ENCODE data around the gene PAIP2.
"Not testable (repeated sequence)": the region's sequence is repeated elsewhere in the genome, so short reads cannot be mapped to it uniquely, and the experiment has no call there.

Gene PAIP2

DNA sequence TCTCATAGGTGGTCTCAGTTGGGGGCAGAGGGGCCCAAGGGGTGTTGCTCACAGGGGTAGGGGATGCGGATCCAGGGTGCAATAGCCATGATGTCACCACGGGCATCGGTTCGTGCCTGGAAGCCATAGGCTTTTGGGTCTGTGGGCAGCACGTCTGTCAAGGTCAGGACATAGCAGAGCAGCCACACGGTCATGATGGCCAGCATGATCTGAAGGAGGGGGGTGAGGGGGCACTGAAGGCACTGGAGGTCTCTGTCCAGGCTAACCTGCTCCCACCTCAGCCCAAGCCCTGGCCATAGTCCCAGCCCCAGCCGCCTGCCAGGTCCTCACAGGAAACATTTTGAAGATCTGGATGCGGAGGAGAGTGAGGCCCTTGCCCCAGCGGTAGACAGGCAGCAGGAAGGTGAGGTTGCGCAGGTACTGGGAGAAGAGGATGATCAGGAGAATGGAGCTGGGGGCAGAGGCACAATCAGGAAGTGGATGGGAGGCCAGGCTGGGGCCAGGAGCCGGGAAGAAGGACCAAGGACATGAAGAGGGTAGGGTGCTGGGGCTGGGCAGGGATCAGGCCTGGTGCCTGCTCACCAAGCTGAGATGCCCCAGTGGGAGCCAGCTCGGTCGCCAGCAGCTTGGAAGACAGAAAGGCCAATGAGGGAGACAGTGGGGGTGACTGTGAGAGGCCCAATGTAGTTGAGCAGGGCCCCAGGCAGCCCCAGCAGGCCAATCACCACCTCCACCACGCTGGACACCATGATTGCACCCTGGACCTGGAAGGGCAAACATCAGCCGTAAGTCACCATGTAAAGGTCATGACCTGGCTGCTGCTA lies 38.2 kb downstream of the PAIP2 start:
- DNase-seq: no peak

DNA sequence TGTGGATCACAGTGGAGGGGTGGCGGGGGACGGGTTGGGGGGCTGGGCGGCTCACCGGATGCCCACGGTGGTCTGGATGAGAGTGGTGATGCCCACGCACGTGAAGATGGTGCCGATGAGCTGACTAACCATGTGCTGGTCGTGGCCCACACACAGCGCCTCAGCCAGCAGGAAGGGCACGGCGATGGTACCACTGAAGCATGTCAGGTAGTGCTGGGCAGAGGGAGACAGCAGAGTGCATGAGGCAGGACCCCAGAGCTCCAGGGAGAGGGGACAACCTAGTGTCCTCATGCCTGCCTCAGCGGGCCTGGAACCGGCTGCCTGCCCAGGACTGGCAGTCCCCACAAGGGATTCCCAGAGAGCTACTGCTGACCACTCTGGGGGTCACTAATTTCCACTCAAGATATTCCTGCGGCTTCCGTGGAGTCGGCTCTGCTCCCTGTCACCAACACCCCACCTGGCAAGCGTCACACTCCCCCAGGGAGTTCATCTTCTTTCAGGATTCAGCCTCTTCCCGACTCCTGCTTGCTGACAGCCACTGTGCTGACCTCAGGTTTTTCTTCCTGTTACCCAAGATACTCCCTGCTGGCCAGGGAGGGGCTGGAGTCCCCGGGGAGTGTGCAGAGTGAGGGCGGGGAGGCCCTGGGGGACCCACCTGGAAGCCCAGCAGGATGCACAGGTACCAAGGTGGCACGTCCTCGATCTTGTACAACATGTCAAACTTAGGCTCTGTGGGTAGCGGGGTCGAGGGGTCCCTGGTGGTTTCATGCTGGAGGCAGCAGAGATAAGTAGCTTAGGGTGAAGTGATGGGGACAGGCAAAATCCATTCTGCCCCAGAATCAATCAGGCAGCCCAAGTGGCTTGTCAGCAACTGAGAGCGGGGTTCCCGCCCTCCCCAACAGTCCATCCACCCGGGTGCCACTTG lies 40.4 kb downstream of the PAIP2 start:
- DNase-seq: no peak

DNA sequence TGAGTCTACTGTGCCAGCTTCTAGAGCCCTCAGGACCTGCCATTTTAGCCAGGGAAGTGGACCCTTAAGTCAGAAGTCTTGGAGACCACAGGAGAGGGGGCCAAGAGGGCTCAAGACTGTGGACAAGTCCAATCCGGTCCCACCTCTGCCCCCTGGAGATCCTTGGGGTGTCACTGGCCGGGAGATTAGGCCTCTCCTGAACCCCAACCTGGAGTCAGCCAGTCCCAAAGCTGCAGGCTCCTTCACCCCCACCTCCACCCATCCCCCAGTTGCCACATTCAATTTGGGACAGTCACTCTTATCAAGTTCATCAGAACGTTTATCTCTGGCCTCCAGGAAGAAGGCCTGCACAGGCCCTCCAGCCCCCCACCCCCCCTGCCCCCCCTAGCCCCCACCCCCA lies 41.2 kb downstream of the PAIP2 start:
- no peak for DNase-seq

DNA sequence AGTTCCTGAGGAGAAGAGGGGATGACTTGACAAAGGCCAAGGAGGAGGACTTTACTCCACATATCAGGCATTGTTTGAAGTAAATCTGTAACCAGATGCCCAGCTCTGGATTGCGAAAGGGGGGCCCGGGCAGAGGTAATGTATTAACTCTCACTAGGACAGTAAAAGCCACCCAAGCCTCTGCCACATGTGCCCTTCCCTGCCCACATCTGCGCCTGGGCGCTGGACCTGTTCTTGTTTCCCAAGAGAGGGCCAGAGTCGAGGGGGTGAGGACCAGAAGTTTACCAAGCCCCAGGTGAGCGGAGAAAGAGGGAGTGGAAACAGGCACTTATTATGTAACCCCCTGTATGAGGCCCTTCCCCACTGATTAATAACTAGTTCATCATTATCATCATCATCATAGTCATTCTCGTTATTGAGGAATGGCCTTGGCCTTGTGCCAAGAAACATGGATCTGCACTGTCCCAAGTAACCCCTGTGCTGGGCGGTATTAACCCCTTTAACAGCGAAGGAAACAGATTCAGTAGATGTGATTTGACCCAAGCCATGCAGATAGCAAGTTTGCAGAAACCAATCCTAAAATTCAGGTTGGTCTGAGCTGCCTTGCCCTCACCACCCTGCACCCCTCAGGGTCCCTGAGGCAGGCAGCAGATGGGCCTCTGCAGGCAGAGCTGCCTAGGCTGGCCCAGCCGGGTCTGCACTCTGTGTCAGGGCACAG lies 41.8 kb downstream of the PAIP2 start, which contains the start of gene SLC23A1:
Gene SLC23A1 (minus strand): TSS at position 23 of the 718 bp plus-strand sequence. CDS start 44 bp downstream, outside the sequence.
- DNase-seq: no peak

DNA sequence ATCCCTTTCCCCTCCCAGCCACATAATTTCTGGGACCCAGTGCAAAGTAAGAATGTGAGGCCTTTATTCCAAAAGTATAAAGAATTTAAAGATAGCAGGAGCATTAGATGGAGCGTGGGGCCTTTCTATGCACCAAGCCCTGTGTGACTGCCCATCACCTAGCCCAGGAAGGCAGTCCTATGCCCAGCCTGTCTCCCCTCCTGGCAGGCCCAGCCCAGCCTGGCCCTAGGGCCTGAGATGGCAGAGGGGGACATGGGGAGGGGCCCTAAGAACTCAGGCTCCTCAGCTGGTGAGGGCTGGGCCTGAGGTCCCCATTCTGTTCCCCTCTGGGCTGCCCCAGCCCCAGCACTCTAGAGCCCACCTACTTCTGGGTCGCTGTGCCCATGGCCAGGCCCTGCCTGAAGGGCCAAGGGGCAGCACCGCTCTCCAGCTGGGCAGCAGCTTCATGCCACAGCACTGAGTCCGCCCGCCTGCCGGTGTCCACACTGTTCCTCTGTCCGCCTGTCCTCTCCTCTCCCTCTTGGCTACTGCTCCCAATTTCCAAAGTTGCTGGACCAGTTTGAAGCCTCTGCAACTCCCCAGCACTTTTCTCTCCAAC lies 42.4 kb downstream of the PAIP2 start:
- DNase-seq: no peak

DNA sequence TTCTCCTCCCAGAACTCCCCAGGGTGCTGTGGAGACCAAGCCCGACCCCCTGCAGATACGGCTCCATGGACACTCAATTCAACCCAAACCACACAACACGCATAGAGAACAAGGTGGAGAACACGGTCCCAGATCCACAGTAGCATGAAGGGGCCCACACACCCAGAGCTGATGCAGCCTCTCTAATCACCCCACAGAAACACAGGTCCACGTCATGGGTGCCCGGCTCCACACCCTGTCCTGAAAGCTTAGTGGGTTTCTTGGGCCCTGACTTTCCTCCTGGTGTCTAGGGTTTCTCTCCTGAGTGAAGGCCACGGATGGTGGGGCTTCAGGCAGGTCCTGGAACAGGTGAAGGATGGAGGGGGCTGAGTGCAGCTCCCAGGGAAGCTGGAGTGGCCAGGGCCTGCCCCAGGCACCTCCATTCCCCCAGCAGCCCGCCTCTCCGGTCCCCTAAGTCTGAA lies 43.0 kb downstream of the PAIP2 start:
- no peak for DNase-seq

DNA sequence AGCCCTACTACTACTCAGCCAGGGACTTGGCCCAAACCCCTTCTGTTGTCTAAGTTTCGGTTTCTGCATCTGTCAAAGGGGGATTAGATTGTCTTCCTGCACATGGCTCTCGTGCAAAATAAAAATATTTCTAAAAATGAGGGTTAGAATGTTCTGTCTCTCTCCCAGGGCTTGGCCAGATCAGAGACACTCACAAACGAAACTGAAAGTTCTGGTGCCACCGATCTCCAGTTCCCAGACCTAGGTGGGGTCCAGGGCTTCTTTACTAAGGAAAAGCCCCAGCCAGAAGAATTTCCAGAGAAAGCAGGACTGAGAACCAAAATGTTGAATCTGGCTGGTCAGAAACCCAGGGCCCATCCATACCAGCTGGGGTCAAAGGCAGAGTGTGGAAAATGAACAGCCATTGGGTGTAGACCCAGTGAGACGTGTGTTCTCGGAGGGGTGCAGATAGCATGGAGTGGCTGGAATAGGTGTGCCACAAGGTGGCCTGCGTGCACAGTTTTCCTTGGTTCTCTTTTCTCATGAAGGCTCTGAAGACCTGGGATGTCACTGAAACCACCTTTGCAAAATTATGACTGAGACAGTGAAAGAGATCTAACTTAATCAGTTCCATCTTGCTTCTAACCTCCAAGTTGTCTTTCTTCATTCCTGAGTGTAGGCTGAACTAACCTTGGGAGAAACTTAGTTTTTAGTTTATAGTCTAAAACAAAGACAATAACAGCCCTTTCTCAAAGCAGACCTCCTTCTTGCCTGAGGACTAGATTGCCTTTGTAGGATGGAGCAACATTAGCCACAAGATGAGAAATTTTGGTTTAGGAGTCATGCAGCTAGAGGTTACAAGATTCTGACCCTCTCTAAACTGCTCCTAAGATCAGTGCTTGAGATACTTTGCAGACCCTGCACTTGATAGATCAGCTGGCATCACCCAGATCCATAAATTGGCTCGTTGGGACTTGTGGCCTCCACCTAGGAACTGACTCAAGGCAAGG lies 43.7 kb downstream of the PAIP2 start:
- no peak for DNase-seq

DNA sequence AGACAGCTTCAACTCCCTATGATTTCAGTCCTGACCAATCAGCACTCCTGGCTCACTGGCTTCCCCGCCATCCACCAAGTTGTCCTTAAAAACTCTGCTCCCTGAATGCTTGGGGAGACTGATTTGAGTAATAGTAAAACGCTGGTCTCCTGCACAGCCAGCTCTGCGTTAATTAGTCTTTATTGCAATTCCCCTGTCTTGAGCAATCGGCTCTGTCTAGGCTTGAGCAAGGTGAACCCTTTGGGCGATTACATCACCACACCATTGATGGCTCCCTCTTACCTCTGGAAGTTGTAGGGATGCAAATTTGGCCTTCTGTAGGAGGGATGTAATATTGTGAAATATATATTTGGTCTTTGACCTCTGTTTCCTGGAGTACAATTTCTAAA lies 44.4 kb downstream of the PAIP2 start:
- DNase-seq: no peak

DNA sequence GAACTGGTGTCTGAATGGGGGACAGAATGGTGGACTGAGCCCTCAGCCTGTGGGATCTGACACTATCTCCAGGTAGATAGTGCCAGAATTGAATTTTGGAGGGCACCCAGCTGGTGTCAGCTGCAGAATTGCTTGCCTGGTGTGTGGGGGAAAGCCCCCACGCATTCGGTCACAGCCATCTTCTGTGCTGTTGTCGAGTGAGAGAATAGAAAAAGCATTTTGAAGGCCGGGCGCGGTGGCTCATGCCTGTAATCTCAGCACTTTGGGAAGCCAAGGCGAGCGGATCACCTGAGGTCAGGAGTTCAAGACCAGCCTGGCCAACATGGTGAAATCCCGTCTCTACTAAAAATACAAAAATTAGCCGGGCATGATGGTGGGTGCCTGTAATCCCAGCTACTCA lies 45.3 kb downstream of the PAIP2 start:
- not testable (repeated sequence) for DNase-seq

DNA sequence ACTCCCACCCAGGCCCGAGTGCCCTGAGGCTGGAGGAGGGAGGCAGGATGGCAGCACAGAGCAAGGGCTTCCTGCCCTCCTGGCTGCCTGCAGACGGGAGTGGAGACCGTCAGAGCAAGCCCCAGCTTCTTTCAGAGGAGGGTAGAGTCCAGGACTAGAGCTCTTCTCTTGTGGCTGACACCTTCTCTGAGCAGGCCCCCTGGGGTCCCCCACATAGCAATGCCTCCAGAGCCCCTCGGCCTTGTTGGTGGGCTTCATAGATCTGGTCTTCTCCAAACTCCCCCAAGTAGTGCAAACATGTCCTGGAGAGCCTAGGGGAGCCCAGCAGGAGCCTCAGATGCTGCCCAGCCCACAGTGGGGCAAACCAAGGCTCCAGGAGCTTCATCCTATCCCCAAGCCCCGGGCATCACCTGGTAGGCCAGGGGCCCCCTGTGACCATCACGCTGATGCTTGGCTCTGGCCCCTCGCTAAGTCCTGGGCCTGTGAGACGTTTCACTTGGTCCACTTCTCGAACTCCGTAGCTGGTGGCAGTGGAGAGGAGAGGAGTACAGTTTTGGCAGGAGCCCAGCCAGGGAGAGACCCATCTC lies 46.0 kb downstream of the PAIP2 start:
- no peak for DNase-seq

DNA sequence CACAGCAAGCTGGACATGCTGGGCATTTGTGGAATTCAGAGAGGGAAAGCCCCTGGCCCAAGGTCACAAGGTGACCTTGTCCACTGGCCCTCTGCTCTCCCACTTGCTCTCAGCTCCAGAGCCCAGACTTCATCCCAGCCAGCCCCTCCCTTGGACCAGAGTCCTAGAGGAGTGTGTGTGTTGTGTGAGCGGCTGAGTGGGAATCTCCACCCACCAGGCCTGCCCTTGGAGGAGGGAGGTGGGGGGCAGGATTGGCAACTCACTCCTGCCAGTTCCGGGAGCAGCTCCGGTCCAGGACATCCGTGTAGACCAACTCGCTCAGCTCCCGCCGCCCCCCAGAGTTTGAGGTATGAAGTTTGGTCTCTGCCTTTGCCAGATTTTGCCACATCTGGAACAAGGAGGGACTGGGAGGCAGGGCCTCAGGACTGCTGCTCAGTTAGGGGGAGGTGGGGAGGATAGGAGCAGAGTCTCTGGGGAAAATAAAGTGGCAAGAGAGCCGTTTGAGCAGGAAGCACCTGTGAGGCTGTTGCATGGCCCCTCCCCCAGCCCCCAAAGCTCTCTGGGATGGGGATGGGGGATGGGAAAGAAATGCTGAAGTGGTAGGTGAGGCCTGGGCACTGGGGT lies 46.7 kb downstream of the PAIP2 start:
- no peak for DNase-seq

DNA sequence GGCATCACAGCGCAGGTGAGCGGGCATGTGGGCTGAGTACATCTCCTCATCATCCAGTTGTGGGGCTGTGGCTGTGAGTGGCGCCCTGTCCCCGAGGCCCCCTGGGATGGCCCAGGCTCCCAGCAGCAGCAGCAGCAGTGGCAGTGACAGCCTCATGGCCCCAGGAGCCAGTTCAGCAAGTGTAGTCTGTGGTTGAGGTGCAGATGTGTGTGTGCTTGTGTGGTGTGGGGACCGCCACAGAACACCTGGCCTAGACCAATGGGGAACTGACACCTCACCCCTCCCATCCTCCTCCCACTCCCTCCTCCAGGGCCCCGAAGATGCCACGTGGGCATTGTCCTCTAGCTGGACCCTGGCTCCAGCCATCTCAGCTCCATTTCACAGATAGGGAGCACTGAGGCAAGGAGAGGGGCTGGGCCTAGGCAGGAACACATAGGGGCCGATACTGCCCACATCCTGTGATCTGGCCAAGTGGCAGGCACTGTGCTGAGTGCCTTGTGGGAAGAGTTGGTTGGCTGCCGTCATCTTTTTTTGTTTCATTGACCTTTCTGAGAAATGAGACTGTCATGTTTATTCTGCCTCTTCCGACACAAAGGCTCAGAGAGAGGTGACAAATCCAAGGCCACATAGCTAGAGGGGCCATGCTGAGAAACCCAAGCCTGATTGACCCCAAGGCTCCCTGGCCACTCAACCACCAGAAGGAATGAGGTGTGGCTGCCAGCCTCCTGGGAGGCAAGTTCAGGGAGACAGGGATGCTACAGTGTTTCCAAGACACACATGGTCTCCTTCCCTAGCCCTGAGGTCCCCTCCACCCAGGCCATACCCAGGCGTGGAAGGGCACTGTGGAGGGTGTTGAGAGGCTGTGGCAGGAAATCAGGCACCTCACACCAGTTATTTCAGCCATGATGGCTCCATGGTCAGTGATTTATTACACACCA lies 48.3 kb downstream of the PAIP2 start, which contains the start of gene MZB1:
Gene MZB1 (minus strand): TSS at position 213 of the 938 bp plus-strand sequence. CDS start 57 bp downstream, at position 156.
- DNase-seq: no peak

DNA sequence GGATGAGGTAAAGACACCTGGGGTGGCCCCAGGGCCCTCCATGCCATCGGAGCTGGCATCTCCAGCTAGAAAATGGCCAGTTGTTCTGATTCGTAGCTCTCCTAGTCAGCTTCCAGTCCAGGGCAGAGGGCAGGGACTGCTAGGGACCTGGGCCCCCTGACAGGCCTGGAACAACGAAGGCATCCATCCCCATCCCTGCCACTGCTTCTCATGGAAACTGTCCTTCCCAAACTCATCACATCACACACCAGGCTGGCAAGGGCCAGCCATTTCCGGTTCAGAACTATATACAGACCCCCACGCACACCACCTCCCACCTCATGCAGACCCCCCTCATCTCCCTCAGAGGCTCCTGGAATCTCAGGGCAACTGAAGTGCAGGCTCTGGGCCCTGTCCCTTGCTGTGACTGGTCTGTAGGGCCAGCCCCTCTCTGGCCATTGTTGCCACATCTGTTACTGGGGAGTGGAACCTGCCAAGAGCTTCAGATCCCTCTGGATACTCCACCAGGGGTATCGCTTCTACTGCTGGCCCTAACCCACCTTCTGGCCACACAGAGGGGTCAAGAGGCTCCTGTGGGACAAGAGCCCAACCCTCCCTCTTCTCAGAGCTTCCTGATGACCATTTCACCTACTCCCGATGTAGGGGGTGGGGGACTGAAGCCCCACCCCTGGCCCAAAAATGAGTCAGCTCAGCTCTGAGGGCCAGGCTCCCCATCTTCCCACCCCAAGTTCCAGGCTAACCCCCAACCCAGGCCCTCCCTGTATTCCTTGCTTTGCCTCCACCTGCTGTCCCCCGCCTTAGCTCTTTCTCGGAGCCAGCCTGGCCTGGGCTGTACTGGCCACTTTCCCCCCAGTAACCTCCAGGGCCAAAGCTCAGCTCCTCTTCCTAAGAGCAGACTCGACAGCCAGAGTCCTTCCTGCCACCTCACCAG lies 49.2 kb downstream of the PAIP2 start:
- no peak for DNase-seq

DNA sequence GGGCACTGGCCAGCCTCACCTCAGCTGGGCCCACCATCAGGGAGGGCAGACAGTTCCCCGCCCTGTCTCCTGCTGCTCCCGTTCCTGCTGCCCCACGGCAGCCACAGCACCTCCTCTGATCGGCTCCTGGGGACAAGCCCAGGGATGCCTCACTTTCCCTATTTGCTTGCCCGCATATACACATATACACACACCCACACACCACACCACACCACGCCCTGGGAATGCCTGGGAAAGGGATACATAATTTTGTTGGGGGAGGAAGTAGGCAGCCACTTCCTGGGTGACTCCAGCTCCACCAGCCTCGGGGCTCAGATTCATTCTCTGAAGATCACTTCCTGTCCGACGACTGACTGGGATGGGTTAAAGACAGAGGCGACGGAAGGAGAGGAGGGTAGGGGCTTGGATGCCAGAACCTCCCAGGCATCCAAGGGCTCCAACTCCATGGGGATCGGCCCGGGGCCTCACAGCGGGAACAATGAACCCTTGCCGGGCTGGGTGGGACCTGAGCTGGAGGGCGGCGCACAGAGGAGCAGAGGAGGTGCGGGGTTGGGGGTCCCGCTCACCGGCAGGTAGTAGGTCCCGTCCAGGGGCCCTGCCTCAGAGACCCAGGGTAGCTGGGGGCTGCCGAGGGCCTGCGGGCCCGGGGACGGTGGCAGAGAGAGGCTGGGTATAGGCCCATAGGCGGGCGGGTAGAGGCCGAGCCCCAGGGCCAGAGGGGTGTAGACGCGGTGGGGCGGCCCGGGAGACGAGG lies 50.1 kb downstream of the PAIP2 start:
- no peak for DNase-seq

DNA sequence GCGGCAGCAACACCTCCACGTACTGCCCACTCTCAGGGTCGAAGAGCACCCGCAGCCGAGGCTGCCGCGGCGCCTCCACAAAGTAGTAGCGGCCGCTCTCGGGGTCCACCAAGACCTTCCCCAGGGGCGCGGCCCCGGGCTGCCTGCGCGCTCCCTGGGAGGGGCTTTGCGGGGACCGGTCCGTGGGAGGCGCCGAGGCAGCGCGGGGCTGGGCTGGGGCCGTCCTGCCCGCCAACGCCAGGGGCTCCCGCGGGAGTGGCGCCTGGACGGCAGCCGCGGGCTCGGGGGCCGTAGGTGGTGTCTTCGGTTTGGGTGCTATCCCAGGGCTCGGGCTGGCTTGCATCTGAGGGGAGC lies 50.6 kb downstream of the PAIP2 start:
- DNase-seq: no peak

DNA sequence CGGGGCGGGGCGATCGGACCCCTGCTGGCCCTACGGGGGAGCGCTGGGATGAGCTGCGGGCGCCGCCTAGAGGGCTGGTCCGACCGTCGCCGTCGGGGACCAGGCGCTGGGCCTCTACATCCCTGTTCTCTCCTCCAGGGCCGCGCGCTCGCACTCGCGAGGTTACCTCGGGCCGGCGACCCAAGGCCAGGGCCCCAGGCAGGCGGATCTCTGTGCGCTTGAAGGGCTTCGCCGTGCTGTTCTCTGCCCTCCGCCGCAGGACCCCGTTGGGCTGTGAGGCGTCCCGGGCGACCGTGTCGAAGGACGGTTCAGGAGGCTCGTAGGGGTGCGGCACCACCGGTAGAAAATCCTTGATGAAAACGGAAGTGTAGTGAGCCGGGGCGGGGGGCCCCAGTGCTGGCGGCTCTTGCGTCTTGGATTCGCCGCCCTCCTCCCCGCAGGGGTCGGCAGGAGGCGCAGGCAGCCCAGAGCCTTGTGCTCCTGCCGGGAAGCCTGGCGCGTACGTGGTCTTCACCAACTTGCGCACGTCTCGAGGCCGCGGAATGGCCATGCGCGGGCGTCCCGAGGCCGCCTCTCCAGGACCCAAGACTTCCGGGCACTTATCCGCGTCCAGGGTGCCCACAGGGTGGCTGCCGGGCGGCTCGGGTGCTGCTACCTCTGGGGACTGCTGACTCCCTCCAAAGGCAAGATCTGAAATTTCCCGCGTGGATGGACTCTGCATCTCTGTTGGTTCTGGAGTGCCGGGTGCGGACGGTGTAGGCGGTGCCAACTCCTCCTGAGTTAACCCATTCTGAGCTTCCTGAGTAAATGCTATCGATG lies 51.2 kb downstream of the PAIP2 start:
- peak; percentile 56 for DNase-seq

Measured in effector CD8-positive, alpha-beta T cell (primary cell).